ENCODE results near the gene CD274.

GRCh38 chr9:5436441-5436840, 13.9 kb upstream of the CD274 start:
- TF ChIP-seq CTCF (IDR thresholded peaks at IDR 0.05), result no peak
- TF ChIP-seq POLR2AphosphoS5 (IDR thresholded peaks at IDR 0.05), result no peak
- TF ChIP-seq EP300 (IDR thresholded peaks at IDR 0.05), result no peak

All from stomach (tissue), 4 donors.